GM06990 (cell line): Measurements from ENCODE around the gene IDUA.

Experiments used
- DNase-seq: peaks from one replicate; pipeline ENCODE4 v3.0.0-alpha.2; 2011; ENCODE audit not compliant: insufficient read length; ENCODE audit errors: extremely low read depth
- H3K27me3 ChIP-seq: replicated peaks from 2 replicates; pipeline ENCODE4 v1.6.0; 2011; ENCODE audit warnings: low read length; ENCODE audit not compliant: control insufficient read depth, insufficient read depth
- H3K36me3 ChIP-seq: 2 replicates; pipeline ENCODE4 v1.5.1; 2011; ENCODE audit warnings: low read length; ENCODE audit not compliant: control insufficient read depth, insufficient read depth
- H3K4me3 ChIP-seq: replicated peaks from 2 replicates; pipeline ENCODE4 v1.5.1; 2011; ENCODE audit warnings: low read depth, mild to moderate bottlenecking, control low read depth, low read length
- CTCF ChIP-seq: IDR thresholded peaks from 2 replicates; pipeline ENCODE4 v1.5.1; 2011; ENCODE audit warnings: low read length, control low read depth, mild to moderate bottlenecking, inconsistent platforms; ENCODE audit not compliant: insufficient read depth, poor library complexity, severe bottlenecking

The IDUA gene

DNA sequence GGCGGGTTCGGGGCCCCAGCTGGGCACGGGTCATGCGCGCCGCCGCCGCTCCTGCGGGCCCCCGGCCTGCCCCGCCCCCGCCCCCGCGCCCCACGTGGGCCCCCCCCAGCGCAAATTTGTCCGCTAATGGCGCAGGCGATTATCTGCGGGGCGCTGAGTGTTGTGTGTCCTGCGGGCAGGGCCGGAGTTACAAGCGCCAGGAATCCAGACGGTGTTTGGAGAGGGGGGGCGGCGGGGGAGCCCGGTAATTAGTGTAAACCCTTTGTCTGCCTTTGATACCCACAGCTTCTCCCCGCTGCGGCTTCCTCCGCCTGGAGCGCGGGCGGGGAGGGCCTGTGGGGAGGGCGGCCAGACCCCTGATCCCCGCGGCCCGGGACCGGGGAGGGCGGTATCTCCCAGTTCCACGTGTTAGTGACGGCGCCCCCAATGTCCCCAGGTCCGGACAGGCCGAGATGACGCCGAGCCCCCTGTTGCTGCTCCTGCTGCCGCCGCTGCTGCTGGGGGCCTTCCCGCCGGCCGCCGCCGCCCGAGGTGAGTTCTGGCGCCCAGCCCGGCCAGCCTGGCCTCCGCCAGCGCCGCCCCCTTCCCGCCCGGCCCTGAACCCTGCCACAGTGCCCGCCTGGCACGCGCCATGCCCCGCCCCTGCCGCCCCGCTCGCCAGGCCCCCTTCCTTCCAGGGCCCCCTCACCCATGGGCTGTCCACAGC is 25.3 kb downstream of the IDUA start:
- Histone ChIP-seq H3K36me3 (no peaks in the 10 kb centered on the region), H3K27me3 (no peaks in the 10 kb centered on the region), H3K4me3 (peak overlapping the region; percentile 36)
- no peak for TF ChIP-seq CTCF
- DNase-seq, result no peak

DNA sequence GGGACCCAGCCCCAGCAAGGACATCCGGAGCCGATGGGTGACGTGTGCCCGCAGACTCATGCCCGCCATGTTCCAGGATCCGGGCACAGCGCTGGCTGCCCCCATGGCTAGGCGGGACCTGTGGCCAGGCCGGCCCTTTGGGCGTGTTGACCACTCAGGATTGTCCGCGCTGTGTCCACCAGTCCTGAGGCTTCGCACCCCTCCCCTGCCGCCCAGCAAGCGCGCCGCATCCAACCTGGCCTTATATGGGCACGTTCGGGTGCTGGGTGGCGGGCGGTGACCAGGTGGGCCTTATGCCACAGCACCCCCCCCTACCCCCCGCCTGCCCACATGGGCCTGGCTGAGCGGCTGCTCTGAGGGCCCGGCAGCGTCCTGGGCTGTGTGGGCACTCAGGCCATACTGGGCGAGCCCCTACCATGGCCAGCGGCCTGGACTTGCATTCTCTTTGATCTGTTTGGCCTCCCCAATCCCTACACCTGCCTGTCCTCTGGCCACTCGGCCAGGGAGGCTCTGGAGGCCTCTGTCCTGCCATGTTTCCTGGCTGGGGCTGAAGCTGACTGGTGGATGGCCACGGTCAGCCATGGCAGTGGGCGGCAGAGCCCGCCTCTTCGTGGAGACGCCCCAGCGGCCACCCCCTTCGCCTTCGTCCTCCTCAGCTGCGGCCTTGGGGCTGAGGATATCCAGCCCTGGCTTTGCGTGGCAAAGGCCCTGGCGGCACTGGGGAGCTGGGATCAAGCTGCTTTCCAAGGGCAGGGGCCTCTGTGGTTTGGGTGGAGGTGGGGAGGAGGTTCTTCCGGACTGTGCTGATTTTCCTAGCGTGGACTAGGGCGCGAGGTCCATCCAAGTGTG is 26.6 kb downstream of the IDUA start:
- no peaks in the 10 kb centered on the region for H3K27me3 ChIP-seq
- DNase-seq, result no peak
- no peak overlapping the region for H3K4me3 ChIP-seq
- no peak for TF ChIP-seq CTCF
- no peaks in the 10 kb centered on the region for H3K36me3 ChIP-seq

- no peak for DNase-seq
- TF ChIP-seq CTCF, result no peak
- Histone ChIP-seq H3K4me3 (no peak overlapping the region), H3K36me3 (no peaks in the 10 kb centered on the region), H3K27me3 (no peaks in the 10 kb centered on the region)
These were observed 27.7 kb downstream of the IDUA start for GRCh38 chr4:1014291-1015167.

- no peak for DNase-seq
- no peak for TF ChIP-seq CTCF
- no peak overlapping the region for H3K4me3 ChIP-seq
- no peaks in the 10 kb centered on the region for H3K27me3 ChIP-seq
- no peaks in the 10 kb centered on the region for H3K36me3 ChIP-seq
These were observed 28.3 kb downstream of the IDUA start for GRCh38 chr4:1015179-1015578.

- DNase-seq, result no peak
- TF ChIP-seq CTCF, result no peak
- H3K4me3 ChIP-seq, result no peak overlapping the region
- no peaks in the 10 kb centered on the region for H3K36me3 ChIP-seq
- no peaks in the 10 kb centered on the region for H3K27me3 ChIP-seq
These were observed 28.9 kb downstream of the IDUA start for GRCh38 chr4:1015746-1016145.
